K562 (cell line): ENCODE results near the gene NR6A1. TPM values are rescaled to one million over a fixed set of nuclear protein-coding genes. Genes with fewer than 3 reads are reported as not detected.

ENCODE experiments used
- ATAC-seq: fragments of 200-7000 bp; cut with Tn5 transposase; 3 replicates; pipeline ENCODE4 v1.9.1; 2020; ENCODE audit warnings: moderate library complexity
- BruUV-seq: library from RNA; stranded (reverse); fragments of 400-500 nt; replicated peaks from 2 replicates; lab custom pipeline; 2021; lab: Mats Ljungman, UMichigan
- CTCF ChIA-PET: fragments of 300-600 bp; formaldehyde crosslinking; extraction: SDS; loops from one replicate; lab custom pipeline; 2021; ENCODE audit warnings: low intra/inter-chr PET ratio; lab: Yijun Ruan, JAX
- POLR2A ChIA-PET: fragments of 300-600, 350-650 bp; sonication (Branson Sonifier 250); formaldehyde crosslinking; extraction: SDS; loops from one replicate; lab custom pipeline; 2021; ENCODE audit warnings: antibody characterized with exemption, inconsistent platforms; lab: Yijun Ruan, JAX
- DNase-seq, 4 experiments: peaks; one replicate each; pipeline versions ENCODE4 v3.0.0 to v3.0.0-alpha.2; 2011 to 2018; ENCODE audit warnings: low spot score in 3 of 4, mixed read lengths in 3 of 4; ENCODE audit errors: extremely low read depth in 1 of 4
- FAIRE-seq: peaks from 2 replicates; lab custom pipeline; 2011; peaks lifted over from hg19 to GRCh38; lab: Jason Lieb, UNC
- H2AFZ ChIP-seq: 2 replicates; pipeline ENCODE4 v1.6.0; 2011; ENCODE audit warnings: low read depth, low read length, control low read depth, inconsistent platforms
- H3K27ac ChIP-seq: fragments of 200-600 bp; 3 replicates; pipeline ENCODE4 v1.8.0; 2011; ENCODE audit warnings: low read depth, mild to moderate bottlenecking, control low read depth, inconsistent platforms, low read length, moderate library complexity, mixed read lengths; ENCODE audit errors: extremely low read depth
- H3K27me3 ChIP-seq, 2 experiments: fragments of 300-600 bp in 1 of 2; 2 replicates in 1 of 2; 3 replicates in 1 of 2; pipeline versions ENCODE4 v1.6.0 to v1.8.0; 2011; ENCODE audit warnings: inconsistent platforms in 2 of 2, low read length in 2 of 2, mild to moderate bottlenecking in 1 of 2, mixed read lengths in 1 of 2, moderate library complexity in 1 of 2; ENCODE audit not compliant: control insufficient read depth in 2 of 2, insufficient read depth in 2 of 2
- H3K36me3 ChIP-seq: fragments of 300-600 bp; 3 replicates; pipeline ENCODE4 v1.8.0; 2011; ENCODE audit warnings: mild to moderate bottlenecking, low read length, inconsistent platforms; ENCODE audit not compliant: control insufficient read depth, insufficient read depth
- H3K4me1 ChIP-seq, 2 experiments: fragments of 200-600 bp in 1 of 2; replicated peaks in 1 of 2; 2 replicates in 1 of 2; 3 replicates in 1 of 2; pipeline versions ENCODE4 v1.5.1 to v1.8.0; 2011; ENCODE audit warnings: inconsistent platforms in 2 of 2, low read length in 2 of 2, mild to moderate bottlenecking in 1 of 2, mixed read lengths in 1 of 2, moderate library complexity in 1 of 2; ENCODE audit not compliant: control insufficient read depth in 2 of 2, insufficient read depth in 2 of 2
- H3K4me2 ChIP-seq: 2 replicates; pipeline ENCODE4 v1.6.1; 2011; ENCODE audit warnings: low read length, control low read depth, inconsistent platforms, mixed read lengths; ENCODE audit not compliant: insufficient read depth
- H3K4me3 ChIP-seq: fragments of 200-600 bp; sonication (generic), shearing (Covaris generic); 2 replicates; pipeline ENCODE4 v1.5.1; 2016; ENCODE audit warnings: control low read depth, inconsistent platforms
- H3K79me2 ChIP-seq: fragments of 200-600 bp; 3 replicates; pipeline ENCODE4 v1.8.0; 2011; ENCODE audit warnings: low read length, inconsistent platforms; ENCODE audit not compliant: control insufficient read depth, insufficient read depth
- H3K9ac ChIP-seq, 2 experiments: 2 replicates each; pipeline versions ENCODE4 v1.6.0 to v1.6.1; 2011; ENCODE audit warnings: low read depth in 2 of 2, low read length in 2 of 2, control low read depth in 1 of 2, inconsistent platforms in 1 of 2, mild to moderate bottlenecking in 1 of 2, mixed read lengths in 1 of 2; ENCODE audit not compliant: insufficient read depth in 1 of 2
- H3K9me1 ChIP-seq: one replicate; pipeline ENCODE4 v1.6.0; 2011; ENCODE audit warnings: inconsistent platforms, mild to moderate bottlenecking, low read length, moderate library complexity; ENCODE audit not compliant: control insufficient read depth, insufficient read depth
- H3K9me3 ChIP-seq: replicated peaks from 2 replicates; pipeline ENCODE4 v1.5.1; 2011; ENCODE audit warnings: low read depth, low read length, inconsistent platforms; ENCODE audit not compliant: control insufficient read depth, insufficient read depth
- H4K20me1 ChIP-seq: replicated peaks from 2 replicates; pipeline ENCODE4 v1.6.1; 2011; ENCODE audit warnings: low read length, inconsistent platforms, mixed read lengths; ENCODE audit not compliant: control insufficient read depth, insufficient read depth
- FOXA1 ChIP-seq: fragments of 450-650 bp; IDR thresholded peaks from 2 replicates; pipeline ENCODE4 v1.6.1; 2016; ENCODE audit warnings: mild to moderate bottlenecking, borderline replicate concordance
- KAT2B ChIP-seq: IDR thresholded peaks from one replicate; pipeline ENCODE4 v1.6.1; 2012; ENCODE audit warnings: low read depth, mild to moderate bottlenecking, control low read depth, inconsistent platforms, low read length, moderate library complexity
- ZFPM2 ChIP-seq: fragments of 250-450 bp; sonication (Bioruptor Pico); IDR thresholded peaks from 2 replicates; pipeline ENCODE4 v1.5.1; 2022; ENCODE audit warnings: mild to moderate bottlenecking
- ZNF785 ChIP-seq: fragments of 250-450 bp; sonication (Bioruptor Pico); IDR thresholded peaks from 2 replicates; pipeline ENCODE4 v1.4.0; 2020; ENCODE audit warnings: mild to moderate bottlenecking
- ZSCAN32 ChIP-seq: fragments of 450-650 bp; formaldehyde crosslinking; IDR thresholded peaks from 2 replicates; pipeline ENCODE4 v1.4.0; 2020; ENCODE audit warnings: mild to moderate bottlenecking, moderate library complexity
- WGBS: fragments of 100-300 bp; shearing (Covaris generic); methylation state at CpG from one replicate; pipeline ENCODE4 v1.1.6; 2016; ENCODE audit warnings: low coverage, mixed read lengths; ENCODE audit not compliant: insufficient coverage; ENCODE audit errors: missing lambda C conversion rate; 5-methylcytosine and 5-hydroxymethylcytosine counted together
- in situ Hi-C: fragments of 300-500 bp; cut with MboI; formaldehyde crosslinking; loops from 4 replicates; pipeline ENCODE4 v1.15.0; 2018; ENCODE audit warnings: inconsistent platforms, mixed read lengths
- intact Hi-C: fragments of 100-400 bp; cut with micrococcal nuclease; formaldehyde crosslinking; loops from 2 replicates; pipeline ENCODE4 v1.14.2; 2022
- polyA plus RNA-seq, 8 experiments: library from polyadenylated mRNA; depleted of rRNA in 4 of 8; stranded (reverse) in 5 of 8; unstranded in 3 of 8; fragments of >200 nt; fragmentation: Nextera tagmentation in 2 of 8; fragmentation: Illumina TruSeq in 1 of 8; extraction: Ambion mirVana in 2 of 8; extraction: Trizol in 1 of 8; gene quantifications; 2 replicates each; pipeline versions ENCODE4 v1.2.1 to v1.2.3, GENCODE V29; 2011 to 2014; ENCODE audit warnings: inconsistent platforms in 1 of 8, missing spikeins in 1 of 8
- total RNA-seq, 7 experiments: library from RNA; depleted of rRNA in 6 of 7; stranded (reverse); fragments of >200 nt in 6 of 7; fragmentation: Illumina TruSeq in 2 of 7; extraction: Trizol in 2 of 7; gene quantifications; 2 replicates each; pipeline versions ENCODE4 v1.2.1 to v1.2.3, GENCODE V29; 2011 to 2021; ENCODE audit warnings: low replicate concordance in 1 of 7
- TF ChIP-seq, protein P1 (sequence below): fragments of 450-650 bp; IDR thresholded peaks from 2 replicates; pipeline ENCODE4 v1.6.1; 2016; ENCODE audit warnings: mild to moderate bottlenecking

The NR6A1 gene
- total and polyA plus RNA-seq, 9 of the 15 experiments (the other 6 are each of a cell fraction or from before 2014, with no cell fraction given), result 9.7 to 55.4 (median 28.3) TPM

DNA sequence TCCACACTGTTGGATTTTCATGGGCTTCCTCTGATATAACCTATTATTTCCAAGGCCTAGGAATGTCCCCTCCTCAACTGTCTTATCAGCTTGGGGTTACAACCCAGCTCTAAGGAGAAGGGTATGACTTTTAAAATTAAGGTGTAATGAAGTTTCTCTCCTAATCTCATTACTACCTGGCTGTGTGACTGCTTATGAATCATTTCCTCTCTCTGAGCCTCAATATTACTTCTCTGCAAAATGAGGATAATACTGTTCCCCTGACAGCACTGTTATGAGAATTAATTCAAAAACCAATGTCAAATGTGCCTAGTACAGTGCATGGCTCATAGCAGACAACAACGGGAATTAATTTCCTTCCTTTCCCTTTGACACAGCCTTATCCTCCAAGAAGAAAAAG is 118.9 kb downstream of the NR6A1 start:
- intact Hi-C loops, result no loop called here
- Histone ChIP-seq H3K4me2 (peak overlapping the region; percentile 0; the same call in 1 of the 2 replicates), H3K27ac (no peak overlapping the region), H3K9me1 (no peaks in the 10 kb centered on the region), H3K27me3 (no peaks in the 10 kb centered on the region), H3K9ac (no peak overlapping the region), H4K20me1 (no peaks in the 10 kb centered on the region), H3K9me3 (no peaks in the 10 kb centered on the region), H3K79me2 (peaks cover 58% of the 10 kb centered on the region), H3K4me3 (no peak overlapping the region), H2AFZ (no peak overlapping the region), H3K4me1 (peaks cover 0 to 6% of the 10 kb centered on the region in 2 experiments; a peak in 2 of 5 replicates), H3K36me3 (peaks cover 2% of the 10 kb centered on the region; the same call in 1 of the 3 replicates)
- 33% methylated on average over 1 of the region's 1 CpG for WGBS
- DNase-seq (no peak), ATAC-seq (no peak; the same call in 1 of the 3 replicates), FAIRE-seq (no peak)
- ChIA-PET POLR2A (interaction anchor here (0.9 to 2.2 kb wide), 3 partner anchors 10 to 115 kb away, joined by 3 to 5 read pairs (median 4); no protein-coding TSS in a partner anchor), CTCF (no interaction called here)
- in situ Hi-C loops, result no loop called here
- no peak for TF ChIP-seq ZSCAN32 (CRISPR knock-in tag)
- BruUV-seq, result no TSS peak

DNA sequence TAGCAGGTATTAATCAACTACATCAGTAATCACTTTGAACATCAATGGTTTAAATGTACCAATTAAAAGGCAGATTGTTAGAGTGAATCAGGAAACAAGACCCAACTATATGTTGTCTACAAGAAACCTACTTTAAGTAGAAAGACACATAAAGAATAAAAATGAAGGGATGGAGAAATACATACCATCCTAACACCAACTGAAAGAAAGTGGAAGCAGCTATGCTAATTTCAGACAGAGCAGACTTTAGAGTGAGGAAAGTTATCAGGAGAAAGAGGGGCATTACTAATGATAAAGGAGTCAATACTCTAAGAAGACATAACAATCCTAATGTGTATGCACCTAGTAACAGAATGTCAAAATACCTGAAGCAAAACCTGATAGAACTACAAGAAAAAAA is 125.8 kb downstream of the NR6A1 start:
- in situ Hi-C loops, result no loop called here
- H3K36me3 ChIP-seq, result no peaks in the 10 kb centered on the region
- intact Hi-C loops, result no loop called here
- FAIRE-seq (peak; percentile 40), DNase-seq (no peak)
- H3K9me3 ChIP-seq, result no peaks in the 10 kb centered on the region
- ChIA-PET POLR2A (no interaction called here), CTCF (no interaction called here)
- no TSS peak for BruUV-seq
- no peak overlapping the region for H2AFZ ChIP-seq
- no peaks in the 10 kb centered on the region for H3K27me3 ChIP-seq
- no peak overlapping the region for H3K4me3 ChIP-seq
- H3K79me2 ChIP-seq, result peaks cover 41% of the 10 kb centered on the region
- H3K4me2 ChIP-seq, result no peak overlapping the region
- no peak for TF ChIP-seq FOXA1
- no peak for TF ChIP-seq ZFPM2 (CRISPR knock-in tag)
- TF ChIP-seq, protein P1, sequence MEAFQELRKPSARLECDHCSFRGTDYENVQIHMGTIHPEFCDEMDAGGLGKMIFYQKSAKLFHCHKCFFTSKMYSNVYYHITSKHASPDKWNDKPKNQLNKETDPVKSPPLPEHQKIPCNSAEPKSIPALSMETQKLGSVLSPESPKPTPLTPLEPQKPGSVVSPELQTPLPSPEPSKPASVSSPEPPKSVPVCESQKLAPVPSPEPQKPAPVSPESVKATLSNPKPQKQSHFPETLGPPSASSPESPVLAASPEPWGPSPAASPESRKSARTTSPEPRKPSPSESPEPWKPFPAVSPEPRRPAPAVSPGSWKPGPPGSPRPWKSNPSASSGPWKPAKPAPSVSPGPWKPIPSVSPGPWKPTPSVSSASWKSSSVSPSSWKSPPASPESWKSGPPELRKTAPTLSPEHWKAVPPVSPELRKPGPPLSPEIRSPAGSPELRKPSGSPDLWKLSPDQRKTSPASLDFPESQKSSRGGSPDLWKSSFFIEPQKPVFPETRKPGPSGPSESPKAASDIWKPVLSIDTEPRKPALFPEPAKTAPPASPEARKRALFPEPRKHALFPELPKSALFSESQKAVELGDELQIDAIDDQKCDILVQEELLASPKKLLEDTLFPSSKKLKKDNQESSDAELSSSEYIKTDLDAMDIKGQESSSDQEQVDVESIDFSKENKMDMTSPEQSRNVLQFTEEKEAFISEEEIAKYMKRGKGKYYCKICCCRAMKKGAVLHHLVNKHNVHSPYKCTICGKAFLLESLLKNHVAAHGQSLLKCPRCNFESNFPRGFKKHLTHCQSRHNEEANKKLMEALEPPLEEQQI, result no peak
- no peak for TF ChIP-seq KAT2B
- no peak for TF ChIP-seq ZNF785 (CRISPR knock-in tag)
- TF ChIP-seq, all 486 proteins: peak for 0
- Histone ChIP-seq H3K27ac (no peak overlapping the region), H3K9me1 (no peaks in the 10 kb centered on the region), H3K9ac (no peak overlapping the region), H4K20me1 (no peaks in the 10 kb centered on the region), H3K4me1 (no peaks in the 10 kb centered on the region)
- no peak for ATAC-seq
